GM12878 (cell line): ENCODE results near the gene DNAI7. TPM values are rescaled to one million over a fixed set of nuclear protein-coding genes. Genes with fewer than 3 reads are reported as not detected.

Source experiments
- ATF2 ChIP-seq: IDR thresholded peaks from 2 replicates; pipeline ENCODE4 v1.6.1; 2012; ENCODE audit warnings: low read length, inconsistent platforms
- BACH1 ChIP-seq: fragments of 450-650 bp; IDR thresholded peaks from 2 replicates; pipeline ENCODE4 v1.6.1; 2017; ENCODE audit warnings: mild to moderate bottlenecking, borderline replicate concordance
- BMI1 ChIP-seq: fragments of 450-650 bp; IDR thresholded peaks from 2 replicates; pipeline ENCODE4 v1.6.1; 2016; ENCODE audit warnings: mild to moderate bottlenecking, moderate library complexity, borderline replicate concordance
- CEBPZ ChIP-seq: fragments of 150-350 bp; IDR thresholded peaks from 2 replicates; pipeline ENCODE4 v1.6.1; 2016; ENCODE audit warnings: low read depth, low read length
- EP300 ChIP-seq, 2 experiments: fragments of 150-350 bp in 1 of 2; IDR thresholded peaks; 2 replicates each; pipeline ENCODE4 v1.6.1; 2011 to 2012; ENCODE audit warnings: low read depth in 2 of 2, low read length in 2 of 2, borderline replicate concordance in 1 of 2, improper control_type of control experiment in 1 of 2, inconsistent platforms in 1 of 2; ENCODE audit not compliant: control insufficient read depth in 1 of 2
- FOXM1 ChIP-seq: IDR thresholded peaks from 2 replicates; pipeline ENCODE4 v1.6.1; 2012; ENCODE audit warnings: low read depth, mild to moderate bottlenecking, inconsistent platforms, low read length, moderate library complexity
- IKZF2 ChIP-seq, 2 experiments: fragments of 450-650 bp; IDR thresholded peaks; 2 replicates each; pipeline ENCODE4 v1.6.1; 2017; ENCODE audit warnings: mild to moderate bottlenecking in 2 of 2, moderate library complexity in 2 of 2
- JUND ChIP-seq: IDR thresholded peaks from 2 replicates; pipeline ENCODE4 v1.6.1; 2012; ENCODE audit warnings: low read depth, mild to moderate bottlenecking, low read length, improper control_type of control experiment, moderate library complexity
- MEF2A ChIP-seq: IDR thresholded peaks from 2 replicates; pipeline ENCODE4 v1.6.1; 2011; ENCODE audit warnings: low read depth, mild to moderate bottlenecking, low read length, moderate library complexity; ENCODE audit not compliant: insufficient read depth
- NR2F1 ChIP-seq: fragments of 450-650 bp; conservative IDR thresholded peaks from 2 replicates; pipeline ENCODE4 v1.6.1; 2017; ENCODE audit warnings: mild to moderate bottlenecking
- POLR2AphosphoS5 ChIP-seq: IDR thresholded peaks from 2 replicates; pipeline ENCODE4 v1.6.1; 2011; ENCODE audit warnings: mild to moderate bottlenecking, low read length, inconsistent platforms
- PRDM15 ChIP-seq: fragments of 450-650 bp; formaldehyde crosslinking; IDR thresholded peaks from 2 replicates; pipeline ENCODE4 v1.4.0; 2020; ENCODE audit warnings: mild to moderate bottlenecking, moderate library complexity
- TARDBP ChIP-seq: IDR thresholded peaks from 2 replicates; pipeline ENCODE4 v1.6.1; 2016; ENCODE audit warnings: borderline replicate concordance
- TCF12 ChIP-seq: IDR thresholded peaks from 2 replicates; pipeline ENCODE4 v1.6.1; 2011; ENCODE audit warnings: low read depth, mild to moderate bottlenecking, low read length
- YY1 ChIP-seq: IDR thresholded peaks from 2 replicates; pipeline ENCODE4 v1.6.1; 2011; ENCODE audit warnings: low read depth, mild to moderate bottlenecking, low read length
- polyA plus RNA-seq, 11 experiments: library from polyadenylated mRNA; depleted of rRNA in 4 of 11; unstranded in 6 of 11; stranded (reverse) in 5 of 11; fragments of >200 nt; fragmentation: Nextera tagmentation in 4 of 11; fragmentation: Illumina TruSeq in 1 of 11; extraction: Ambion mirVana in 4 of 11; extraction: Trizol in 1 of 11; gene quantifications; 1 replicate in 1 of 11; 2 replicates in 10 of 11; pipeline versions ENCODE4 v1.2.1 to v1.2.3, GENCODE V29; 2011 to 2016; ENCODE audit warnings: inconsistent platforms in 2 of 11, missing spikeins in 2 of 11, low read depth in 1 of 11
- total RNA-seq, 4 experiments: library from RNA; depleted of rRNA in 3 of 4; stranded (reverse); fragments of >200 nt in 3 of 4; fragmentation: Illumina TruSeq in 1 of 4; extraction: Trizol in 1 of 4; gene quantifications; 2 replicates each; pipeline versions ENCODE4 v1.2.1 to v1.2.3, GENCODE V29; 2013 to 2021
- TF ChIP-seq, protein P1 (sequence below): IDR thresholded peaks from 2 replicates; pipeline ENCODE4 v1.6.1; 2011; ENCODE audit warnings: borderline replicate concordance, low read depth, mild to moderate bottlenecking, moderate library complexity, mixed read lengths, low read length; ENCODE audit not compliant: insufficient read depth; ENCODE audit errors: extremely low read length
- TF ChIP-seq, protein P2 (sequence below): fragments of 450-650 bp; IDR thresholded peaks from 2 replicates; pipeline ENCODE4 v1.6.1; 2017; ENCODE audit warnings: borderline replicate concordance

The DNAI7 gene
- total and polyA plus RNA-seq, 10 of the 15 experiments (the other 5 are each of a cell fraction or from before 2014, with no cell fraction given) = 0.05 to 0.48 (median 0.13) TPM; not detected in 4

DNA sequence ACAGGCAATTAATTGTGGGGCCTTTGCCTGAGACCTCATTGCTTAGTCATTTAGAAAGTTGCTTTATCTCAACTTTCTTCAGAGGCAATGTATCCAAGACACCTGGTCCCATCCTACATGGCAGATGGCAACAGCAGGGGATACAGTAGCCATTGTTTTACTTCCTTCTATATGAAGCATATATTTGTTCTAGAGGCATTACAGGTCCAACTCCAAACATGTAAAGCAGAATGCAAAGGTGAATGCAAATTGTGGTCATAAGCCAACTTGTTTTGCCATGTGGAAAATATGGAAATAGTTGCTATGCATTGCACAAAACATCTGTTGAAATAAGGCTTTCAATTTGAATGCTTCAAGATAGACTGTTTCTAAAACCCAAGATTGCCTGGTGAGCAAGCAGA is 136.3 kb downstream of the DNAI7 start (continued):
- TF ChIP-seq CEBPZ (no peak), IKZF2 (IDR thresholded peaks at IDR 0.05) (peak in 1 of 2 experiments; percentile 9; a peak in 1 of 4 replicates), FOXM1 (peak; percentile 66; the same call in 1 of the 2 replicates), POLR2AphosphoS5 (0 out of 2 replicates have a peak, but pooled peaks have one; percentile 40), TARDBP (no peak), MEF2A (0 out of 2 replicates have a peak, but pooled peaks have one; percentile 39), ATF2 (0 out of 2 replicates have a peak, but pooled peaks have one; percentile 15), BMI1 (no peak), TCF12 (peak; percentile 81), NR2F1 (no peak), YY1 (peak; percentile 50; the same call in 1 of the 2 replicates), JUND (peak; percentile 70; the same call in 1 of the 2 replicates), BACH1 (no peak), EP300 (IDR thresholded peaks at IDR 0.05; ENCODE audit: borderline replicate concordance in 1 of 2, control insufficient read depth in 1 of 2, low read depth in 2 of 2, low read length in 2 of 2) (peak in 1 of 2 experiments; percentile 69; a peak in 1 of 4 replicates), PRDM15 (CRISPR knock-in tag) (no peak)
- TF ChIP-seq, protein P1, sequence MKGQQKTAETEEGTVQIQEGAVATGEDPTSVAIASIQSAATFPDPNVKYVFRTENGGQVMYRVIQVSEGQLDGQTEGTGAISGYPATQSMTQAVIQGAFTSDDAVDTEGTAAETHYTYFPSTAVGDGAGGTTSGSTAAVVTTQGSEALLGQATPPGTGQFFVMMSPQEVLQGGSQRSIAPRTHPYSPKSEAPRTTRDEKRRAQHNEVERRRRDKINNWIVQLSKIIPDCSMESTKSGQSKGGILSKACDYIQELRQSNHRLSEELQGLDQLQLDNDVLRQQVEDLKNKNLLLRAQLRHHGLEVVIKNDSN = no peak
- TF ChIP-seq, protein P2, sequence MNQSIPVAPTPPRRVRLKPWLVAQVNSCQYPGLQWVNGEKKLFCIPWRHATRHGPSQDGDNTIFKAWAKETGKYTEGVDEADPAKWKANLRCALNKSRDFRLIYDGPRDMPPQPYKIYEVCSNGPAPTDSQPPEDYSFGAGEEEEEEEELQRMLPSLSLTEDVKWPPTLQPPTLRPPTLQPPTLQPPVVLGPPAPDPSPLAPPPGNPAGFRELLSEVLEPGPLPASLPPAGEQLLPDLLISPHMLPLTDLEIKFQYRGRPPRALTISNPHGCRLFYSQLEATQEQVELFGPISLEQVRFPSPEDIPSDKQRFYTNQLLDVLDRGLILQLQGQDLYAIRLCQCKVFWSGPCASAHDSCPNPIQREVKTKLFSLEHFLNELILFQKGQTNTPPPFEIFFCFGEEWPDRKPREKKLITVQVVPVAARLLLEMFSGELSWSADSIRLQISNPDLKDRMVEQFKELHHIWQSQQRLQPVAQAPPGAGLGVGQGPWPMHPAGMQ = no peak
